ENCODE measurements around the gene SCN1B. TPM values are rescaled to one million over a fixed set of nuclear protein-coding genes. Genes with fewer than 3 reads are reported as not detected.

SCN1B gene
- total RNA-seq (1 to 10 TPM; 1.1 to 4.3 (median 3.7) TPM), total RNA-seq (0.23 to 4.4 (median 1.7) reads per million in 29 experiments)
- 0.90 TPM for total RNA-seq (2013)

DNA sequence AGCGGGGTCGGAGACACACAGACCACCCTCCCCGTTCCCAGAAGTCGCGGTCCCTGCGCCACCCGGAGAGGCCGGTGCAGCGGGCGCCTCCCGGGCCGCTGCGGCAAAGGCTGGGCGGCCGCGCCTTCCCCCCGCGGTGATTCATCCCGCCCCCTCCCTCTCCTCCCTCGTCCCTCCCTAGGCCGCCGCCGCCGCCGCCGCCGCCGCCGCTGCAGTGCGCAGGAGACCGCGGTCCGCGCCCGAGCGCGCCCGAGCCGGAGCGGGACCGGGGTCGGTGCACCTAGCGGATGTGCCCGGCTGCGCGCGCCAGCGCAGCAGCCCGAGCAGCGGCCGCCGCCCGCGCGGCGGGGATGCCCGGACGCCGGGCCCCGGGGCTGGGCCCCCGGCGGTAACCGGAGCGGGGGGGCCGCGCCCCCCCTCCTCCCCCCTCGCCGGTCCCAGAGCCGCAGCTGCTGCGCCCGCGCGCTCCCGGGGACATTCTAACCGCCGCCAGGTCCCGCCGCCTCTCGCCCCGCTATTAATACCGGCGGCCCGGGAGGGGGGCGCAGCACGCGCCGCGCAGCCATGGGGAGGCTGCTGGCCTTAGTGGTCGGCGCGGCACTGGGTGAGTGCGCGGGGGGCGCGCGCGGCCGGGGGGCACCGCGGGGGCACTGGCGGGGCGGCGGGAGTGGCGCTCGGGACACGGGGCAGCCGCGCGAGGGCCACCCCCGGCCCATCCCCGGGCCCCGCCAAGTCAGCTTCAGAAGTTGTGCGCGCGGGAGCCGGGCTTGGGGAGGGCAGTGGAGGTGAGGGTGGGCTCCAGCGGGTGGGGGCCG, at the start of gene SCN1B:
Gene SCN1B (plus strand): TSS at position 214 of the 815 bp plus-strand sequence. CDS start 351 bp downstream, at position 565.
- ChIA-PET POLR2A (no interaction called here), CTCF (no interaction called here)
- H3K27me3 ChIP-seq (replicated peaks in 1 of 2; ENCODE audit: control insufficient read depth in 2 of 2, extremely low read depth in 1 of 2, insufficient read depth in 2 of 2, low read length in 1 of 2): peaks cover 7 to 38% of the 10 kb centered on the region in 2 experiments
- H3K4me1 ChIP-seq (ENCODE audit: control insufficient read depth in 1 of 2, extremely low read depth in 1 of 2, insufficient read depth in 2 of 2, low read length in 2 of 2): peaks cover 2 to 15% of the 10 kb centered on the region in 2 experiments
- Mint-ChIP-seq H3K4me1 (peaks cover 9 to 12% (median 11%) of the 10 kb centered on the region in 3 donors), H3K36me3 (peaks cover 7% of the 10 kb centered on the region), H3K4me3 (peak within 1 kb of the TSS; percentile 53 to 87 (median 76)), H3K27ac (peak within 1 kb of the TSS in 1 of 2 donors; percentile 28), H3K9me3 (no peaks in the 10 kb centered on the region), H3K27me3 (peaks cover 13 to 17% of the 10 kb centered on the region in 2 donors)
- H3K9me3 ChIP-seq: no peaks in the 10 kb centered on the region
- no peak within 1 kb of the TSS for H3K27ac ChIP-seq (ENCODE audit: low read length)
- under 1% methylated on average over 95 of the region's 118 CpGs for WGBS (ENCODE audit: insufficient coverage)
- DNase-seq (peak in 17 of 35 experiments; percentile 18 to 70 (median 39)), ATAC-seq (replicated peaks in 1 of 4) (peak; percentile 75 to 86 (median 80))
- H3K36me3 ChIP-seq (ENCODE audit: control insufficient read depth in 2 of 2, extremely low read depth in 1 of 2, insufficient read depth in 1 of 2, low read length in 1 of 2): peaks cover 9 to 16% of the 10 kb centered on the region in 2 donors
- peak within 1 kb of the TSS; percentile 36 to 51 for H3K4me3 ChIP-seq (ENCODE audit: control insufficient read depth in 1 of 2, extremely low read depth in 1 of 2, low read length in 1 of 2)

DNA sequence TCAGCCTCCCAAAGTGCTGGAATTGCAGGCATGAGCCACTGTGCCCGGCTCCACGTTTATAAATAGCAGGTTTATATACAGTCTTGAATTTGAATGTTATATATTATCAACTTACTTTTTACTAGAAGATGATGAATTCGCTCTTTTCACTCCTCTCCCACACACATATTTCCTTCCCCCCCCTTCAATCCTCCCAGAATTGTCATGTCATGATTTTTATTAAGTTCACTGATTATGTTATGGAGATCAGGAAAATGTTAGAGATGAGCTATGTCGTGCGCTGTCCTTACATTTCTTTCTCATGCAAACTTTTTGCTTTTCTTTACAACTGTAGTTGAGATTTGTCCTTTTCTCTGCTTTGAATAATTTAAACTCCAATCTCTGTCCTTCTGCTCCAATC, 48.0 kb upstream of the SCN1B start:
- peaks cover 5 to 7% of the 10 kb centered on the region in 2 experiments for H3K4me1 ChIP-seq (ENCODE audit: control insufficient read depth in 1 of 2, extremely low read depth in 1 of 2, insufficient read depth in 2 of 2, low read length in 2 of 2)
- H3K4me3 ChIP-seq (ENCODE audit: control insufficient read depth in 1 of 2, extremely low read depth in 1 of 2, low read length in 1 of 2): no peak overlapping the region
- no peak for ATAC-seq (replicated peaks in 1 of 4)
- no peak overlapping the region for H3K27ac Mint-ChIP-seq
- peaks cover 0 to 3% of the 10 kb centered on the region in 2 donors for H3K27me3 Mint-ChIP-seq
- no peak for DNase-seq
- no CpG with 5 or more reads among the region's 5 CpGs for WGBS (ENCODE audit: insufficient coverage)
- no peaks in the 10 kb centered on the region for H3K36me3 Mint-ChIP-seq
- CTCF ChIA-PET: no interaction called here
- peaks cover 11 to 24% (median 19%) of the 10 kb centered on the region in 3 donors for H3K4me1 Mint-ChIP-seq
- H3K9me3 ChIP-seq: no peaks in the 10 kb centered on the region
- POLR2A ChIA-PET: no interaction called here
- no peaks in the 10 kb centered on the region for H3K9me3 Mint-ChIP-seq
- no peaks in the 10 kb centered on the region for H3K36me3 ChIP-seq (ENCODE audit: control insufficient read depth in 2 of 2, extremely low read depth in 1 of 2, insufficient read depth in 1 of 2, low read length in 1 of 2)
- no peak overlapping the region for H3K4me3 Mint-ChIP-seq
- no peak overlapping the region for H3K27ac ChIP-seq (ENCODE audit: low read length)
- H3K27me3 ChIP-seq (replicated peaks in 1 of 2; ENCODE audit: control insufficient read depth in 2 of 2, extremely low read depth in 1 of 2, insufficient read depth in 2 of 2, low read length in 1 of 2): no peaks in the 10 kb centered on the region

DNA sequence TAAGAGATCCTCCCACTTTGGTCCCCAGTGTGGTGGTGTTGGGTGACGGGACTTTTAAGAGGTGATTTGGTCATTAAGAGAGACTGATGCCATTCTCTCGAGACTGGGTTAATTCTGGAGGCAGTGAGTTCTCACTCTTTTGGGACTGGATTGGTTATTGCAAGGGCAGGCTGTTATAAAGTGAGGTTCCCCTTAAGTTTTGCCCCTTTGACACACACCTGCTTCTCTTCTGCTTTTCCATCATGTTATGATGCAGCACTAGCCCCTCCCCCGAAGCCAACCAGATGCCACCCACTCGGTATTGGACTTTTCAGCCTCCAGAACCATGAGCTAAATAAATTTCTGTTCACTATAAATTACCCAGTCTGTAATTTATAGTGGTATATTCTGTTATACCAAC, 46.5 kb upstream of the SCN1B start:
- H3K4me3 Mint-ChIP-seq: no peak overlapping the region
- DNase-seq: no peak
- peaks cover 0 to 3% of the 10 kb centered on the region in 2 donors for H3K27me3 Mint-ChIP-seq
- CTCF ChIA-PET: interaction anchor here in 1 of 2 donors (0.6 kb wide), 1 partner anchor 29 kb away, joined by 3 read pairs; no protein-coding TSS in a partner anchor
- H3K4me1 Mint-ChIP-seq: peaks cover 11 to 30% (median 30%) of the 10 kb centered on the region in 3 donors
- no peak overlapping the region for H3K27ac Mint-ChIP-seq
- Histone ChIP-seq H3K36me3 (ENCODE audit: control insufficient read depth in 2 of 2, extremely low read depth in 1 of 2, insufficient read depth in 1 of 2, low read length in 1 of 2) (no peaks in the 10 kb centered on the region), H3K4me3 (ENCODE audit: control insufficient read depth in 1 of 2, extremely low read depth in 1 of 2, low read length in 1 of 2) (no peak overlapping the region), H3K4me1 (ENCODE audit: control insufficient read depth in 1 of 2, extremely low read depth in 1 of 2, insufficient read depth in 2 of 2, low read length in 2 of 2) (peaks cover 5 to 7% of the 10 kb centered on the region in 2 experiments), H3K27me3 (replicated peaks in 1 of 2; ENCODE audit: control insufficient read depth in 2 of 2, extremely low read depth in 1 of 2, insufficient read depth in 2 of 2, low read length in 1 of 2) (no peaks in the 10 kb centered on the region), H3K9me3 (no peaks in the 10 kb centered on the region), H3K27ac (ENCODE audit: low read length) (no peak overlapping the region)
- no peak for ATAC-seq (replicated peaks in 1 of 4)
- no peaks in the 10 kb centered on the region for H3K9me3 Mint-ChIP-seq
- 86% methylated on average over 1 of the region's 4 CpGs for WGBS (ENCODE audit: insufficient coverage)
- POLR2A ChIA-PET: interaction anchor here in 1 of 2 donors (0.6 kb wide), 2 partner anchors 10 to 17 kb away, joined by 3 read pairs; no protein-coding TSS in a partner anchor
- H3K36me3 Mint-ChIP-seq: no peaks in the 10 kb centered on the region

DNA sequence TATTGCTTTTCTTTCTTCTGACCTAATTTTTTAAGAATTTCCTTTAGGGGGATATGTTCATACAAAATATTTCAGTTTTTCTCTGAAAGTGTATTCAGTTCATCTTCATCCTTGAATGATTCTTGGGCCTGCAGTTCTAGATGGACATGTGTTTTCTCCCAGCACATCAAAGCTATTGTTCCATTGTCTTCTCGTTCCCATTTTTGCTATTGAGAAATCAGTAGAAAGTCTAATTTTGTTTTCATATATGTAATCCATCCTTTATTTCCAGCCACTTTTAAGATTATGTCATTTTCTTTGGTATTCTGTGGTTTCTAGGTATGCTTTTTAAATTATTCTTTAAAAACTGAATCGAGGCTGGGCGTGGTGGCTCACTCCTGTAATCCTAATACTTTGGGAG, 46.0 kb upstream of the SCN1B start:
- POLR2A ChIA-PET: interaction anchor here in 1 of 2 donors (0.6 kb wide), 1 partner anchor 17 kb away, joined by 3 read pairs; no protein-coding TSS in a partner anchor
- CTCF ChIA-PET: no interaction called here
- H3K4me1 Mint-ChIP-seq: peaks cover 11 to 34% (median 34%) of the 10 kb centered on the region in 3 donors
- H3K9me3 Mint-ChIP-seq: no peaks in the 10 kb centered on the region
- peaks cover 5 to 7% of the 10 kb centered on the region in 2 experiments for H3K4me1 ChIP-seq (ENCODE audit: control insufficient read depth in 1 of 2, extremely low read depth in 1 of 2, insufficient read depth in 2 of 2, low read length in 2 of 2)
- no peak overlapping the region for H3K27ac ChIP-seq (ENCODE audit: low read length)
- no peak overlapping the region for H3K4me3 ChIP-seq (ENCODE audit: control insufficient read depth in 1 of 2, extremely low read depth in 1 of 2, low read length in 1 of 2)
- no peaks in the 10 kb centered on the region for H3K9me3 ChIP-seq
- H3K27ac Mint-ChIP-seq: peak overlapping the region in 1 of 2 donors; percentile 44
- no peaks in the 10 kb centered on the region for H3K36me3 Mint-ChIP-seq
- DNase-seq (no peak), ATAC-seq (replicated peaks in 1 of 4) (no peak)
- no peaks in the 10 kb centered on the region for H3K36me3 ChIP-seq (ENCODE audit: control insufficient read depth in 2 of 2, extremely low read depth in 1 of 2, insufficient read depth in 1 of 2, low read length in 1 of 2)
- no peaks in the 10 kb centered on the region for H3K27me3 ChIP-seq (replicated peaks in 1 of 2; ENCODE audit: control insufficient read depth in 2 of 2, extremely low read depth in 1 of 2, insufficient read depth in 2 of 2, low read length in 1 of 2)
- WGBS (ENCODE audit: insufficient coverage): no CpG with 5 or more reads among the region's 3 CpGs
- H3K4me3 Mint-ChIP-seq: no peak overlapping the region
- H3K27me3 Mint-ChIP-seq: peaks cover 0 to under 1% of the 10 kb centered on the region in 2 donors

DNA sequence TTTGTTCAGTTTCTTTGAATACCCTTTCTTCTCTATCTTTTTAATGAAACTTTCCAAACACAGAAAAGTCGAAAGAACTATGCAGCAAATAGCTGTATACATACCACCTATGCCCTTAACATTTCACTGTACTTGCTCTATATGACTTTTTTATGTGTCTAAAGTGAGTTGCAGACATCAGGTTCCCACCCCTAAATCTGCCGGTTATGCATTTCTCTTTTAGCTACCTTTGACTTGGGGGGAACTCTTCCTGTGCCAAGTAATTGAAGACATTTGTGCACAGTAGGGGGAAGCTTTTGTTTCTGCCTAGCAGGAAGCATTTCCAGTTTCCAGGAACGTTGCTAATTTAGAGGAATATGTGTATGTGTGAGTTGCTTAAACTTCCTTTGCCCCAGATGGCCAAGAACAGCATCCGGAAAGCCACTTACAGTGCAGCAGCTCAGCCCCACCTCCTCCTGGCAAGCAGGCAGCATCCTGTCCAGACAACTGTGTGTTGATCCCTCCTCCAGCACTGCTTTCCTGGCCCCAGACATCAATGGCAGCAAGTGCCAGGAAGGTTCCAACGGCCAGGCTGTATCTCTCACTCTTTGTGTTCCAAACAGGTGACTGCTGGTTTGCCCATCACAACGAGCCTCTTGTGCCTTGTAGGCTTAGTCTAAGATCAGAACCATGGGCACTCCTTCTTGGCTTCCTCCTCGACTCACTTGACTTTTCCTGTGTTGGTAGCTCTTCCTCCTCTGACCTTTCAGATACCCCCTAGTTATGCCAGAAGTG, 44.8 kb upstream of the SCN1B start:
- H3K4me1 ChIP-seq (ENCODE audit: control insufficient read depth in 1 of 2, extremely low read depth in 1 of 2, insufficient read depth in 2 of 2, low read length in 2 of 2): peaks cover 5 to 7% of the 10 kb centered on the region in 2 experiments
- H3K36me3 ChIP-seq (ENCODE audit: control insufficient read depth in 2 of 2, extremely low read depth in 1 of 2, insufficient read depth in 1 of 2, low read length in 1 of 2): no peaks in the 10 kb centered on the region
- H3K27ac ChIP-seq (ENCODE audit: low read length): peak overlapping the region; percentile 48
- ChIA-PET CTCF (interaction anchor here in 1 of 2 donors (0.6 to 1.5 kb wide), 3 partner anchors 10 to 81 kb away, joined by 3 to 8 read pairs (median 3); no protein-coding TSS in a partner anchor), POLR2A (no interaction called here)
- peak in 4 of 35 experiments; percentile 16 to 47 (median 38) for DNase-seq
- H3K4me1 Mint-ChIP-seq: peaks cover 13 to 39% (median 38%) of the 10 kb centered on the region in 3 donors
- H3K9me3 Mint-ChIP-seq: no peaks in the 10 kb centered on the region
- peak overlapping the region in 2 of 3 donors; percentile 18 to 49 for H3K4me3 Mint-ChIP-seq
- H3K36me3 Mint-ChIP-seq: no peaks in the 10 kb centered on the region
- peak overlapping the region; percentile 89 to 91 for H3K27ac Mint-ChIP-seq
- H3K27me3 Mint-ChIP-seq: no peaks in the 10 kb centered on the region
- H3K9me3 ChIP-seq: no peaks in the 10 kb centered on the region
- H3K4me3 ChIP-seq (ENCODE audit: control insufficient read depth in 1 of 2, extremely low read depth in 1 of 2, low read length in 1 of 2): no peak overlapping the region
- 26% methylated on average over 3 of the region's 7 CpGs for WGBS (ENCODE audit: insufficient coverage)
- H3K27me3 ChIP-seq (replicated peaks in 1 of 2; ENCODE audit: control insufficient read depth in 2 of 2, extremely low read depth in 1 of 2, insufficient read depth in 2 of 2, low read length in 1 of 2): no peaks in the 10 kb centered on the region
- peak; percentile 76 to 94 (median 89) for ATAC-seq (replicated peaks in 1 of 4)

DNA sequence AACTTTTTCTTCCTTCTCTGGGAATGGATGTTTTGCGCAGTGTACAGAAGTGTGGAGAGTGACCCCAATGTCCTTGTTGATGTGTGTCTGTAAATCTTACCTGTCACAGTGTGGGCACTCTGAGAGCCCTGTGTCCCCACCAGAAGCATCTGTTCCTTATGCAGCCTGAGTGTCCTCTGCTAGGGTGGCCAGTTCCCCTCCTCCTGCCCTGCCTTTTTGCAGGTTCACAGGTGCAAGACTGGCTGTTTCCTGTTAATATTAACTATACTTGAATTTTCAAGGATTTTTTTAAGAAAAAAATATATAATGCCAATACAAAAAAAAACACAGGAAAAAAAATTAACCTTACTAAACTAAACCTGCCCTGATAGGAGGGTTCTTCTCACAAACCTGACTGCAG, 42.2 kb upstream of the SCN1B start:
- Mint-ChIP-seq H3K27me3 (no peaks in the 10 kb centered on the region), H3K4me3 (no peak overlapping the region), H3K9me3 (no peaks in the 10 kb centered on the region), H3K27ac (peak overlapping the region in 1 of 2 donors; percentile 59), H3K4me1 (peaks cover 17 to 63% (median 51%) of the 10 kb centered on the region in 3 donors), H3K36me3 (no peaks in the 10 kb centered on the region)
- Histone ChIP-seq H3K9me3 (no peaks in the 10 kb centered on the region), H3K4me3 (ENCODE audit: control insufficient read depth in 1 of 2, extremely low read depth in 1 of 2, low read length in 1 of 2) (no peak overlapping the region), H3K4me1 (ENCODE audit: control insufficient read depth in 1 of 2, extremely low read depth in 1 of 2, insufficient read depth in 2 of 2, low read length in 2 of 2) (peaks cover 5 to 7% of the 10 kb centered on the region in 2 experiments), H3K27me3 (replicated peaks in 1 of 2; ENCODE audit: control insufficient read depth in 2 of 2, extremely low read depth in 1 of 2, insufficient read depth in 2 of 2, low read length in 1 of 2) (no peaks in the 10 kb centered on the region), H3K27ac (ENCODE audit: low read length) (no peak overlapping the region), H3K36me3 (ENCODE audit: control insufficient read depth in 2 of 2, extremely low read depth in 1 of 2, insufficient read depth in 1 of 2, low read length in 1 of 2) (no peaks in the 10 kb centered on the region)
- ATAC-seq (replicated peaks in 1 of 4) (no peak), DNase-seq (no peak)
- CTCF ChIA-PET: no interaction called here
- no CpG with 5 or more reads among the region's 1 CpG for WGBS (ENCODE audit: insufficient coverage)
- POLR2A ChIA-PET: no interaction called here

All from T-cell (primary cell).